GM12872 (cell line): ENCODE results near the gene SEC11C.

Experiments
- TF ChIP-seq, protein P1 (sequence below): IDR thresholded peaks from 3 replicates; pipeline ENCODE4 v1.5.1; 2011; ENCODE audit warnings: low read depth, mild to moderate bottlenecking, low read length, moderate library complexity; ENCODE audit not compliant: insufficient read depth

Gene SEC11C

GRCh38 chr18:59114160-59114559, 25.5 kb upstream of the SEC11C start:
- TF ChIP-seq, protein P1, sequence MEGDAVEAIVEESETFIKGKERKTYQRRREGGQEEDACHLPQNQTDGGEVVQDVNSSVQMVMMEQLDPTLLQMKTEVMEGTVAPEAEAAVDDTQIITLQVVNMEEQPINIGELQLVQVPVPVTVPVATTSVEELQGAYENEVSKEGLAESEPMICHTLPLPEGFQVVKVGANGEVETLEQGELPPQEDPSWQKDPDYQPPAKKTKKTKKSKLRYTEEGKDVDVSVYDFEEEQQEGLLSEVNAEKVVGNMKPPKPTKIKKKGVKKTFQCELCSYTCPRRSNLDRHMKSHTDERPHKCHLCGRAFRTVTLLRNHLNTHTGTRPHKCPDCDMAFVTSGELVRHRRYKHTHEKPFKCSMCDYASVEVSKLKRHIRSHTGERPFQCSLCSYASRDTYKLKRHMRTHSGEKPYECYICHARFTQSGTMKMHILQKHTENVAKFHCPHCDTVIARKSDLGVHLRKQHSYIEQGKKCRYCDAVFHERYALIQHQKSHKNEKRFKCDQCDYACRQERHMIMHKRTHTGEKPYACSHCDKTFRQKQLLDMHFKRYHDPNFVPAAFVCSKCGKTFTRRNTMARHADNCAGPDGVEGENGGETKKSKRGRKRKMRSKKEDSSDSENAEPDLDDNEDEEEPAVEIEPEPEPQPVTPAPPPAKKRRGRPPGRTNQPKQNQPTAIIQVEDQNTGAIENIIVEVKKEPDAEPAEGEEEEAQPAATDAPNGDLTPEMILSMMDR: no peak

DNA sequence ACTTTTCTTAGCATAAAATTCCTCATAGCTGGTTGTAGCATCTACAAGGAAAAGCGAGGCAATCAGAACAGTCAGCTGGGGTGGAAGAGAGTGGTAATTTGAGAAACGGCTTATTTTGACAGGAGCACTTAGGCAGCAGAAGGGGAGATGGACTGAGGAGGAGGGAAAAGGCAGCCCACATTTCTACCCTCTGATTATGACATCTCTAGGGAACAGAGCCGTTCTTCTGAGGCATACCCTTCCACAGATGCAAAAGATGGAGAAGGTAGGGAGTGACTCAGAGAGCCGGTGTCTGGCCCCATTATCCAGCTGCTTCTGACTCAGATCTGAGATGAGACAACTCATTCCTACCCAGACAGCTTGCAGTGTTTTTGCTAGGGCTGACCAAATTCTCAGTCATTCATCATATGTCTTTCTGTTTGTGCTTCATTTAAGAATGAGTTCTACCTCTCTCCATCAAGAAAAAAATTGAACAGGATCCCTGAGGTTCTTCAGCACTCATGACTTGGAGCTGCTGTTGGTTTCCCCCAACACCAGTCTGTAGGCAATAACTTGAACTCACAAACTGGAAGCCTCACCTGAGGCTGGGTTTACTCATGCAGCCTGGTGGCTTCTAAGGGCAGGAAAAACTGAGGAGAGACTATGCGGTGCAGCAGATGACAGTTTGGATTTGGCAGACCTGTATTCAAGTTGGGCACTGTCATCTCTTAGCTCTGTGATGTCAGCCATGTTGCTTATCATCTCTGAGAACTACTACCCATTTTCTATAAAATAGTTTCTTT, 15.9 kb upstream of the SEC11C start:
- TF ChIP-seq, protein P1: no peak

DNA sequence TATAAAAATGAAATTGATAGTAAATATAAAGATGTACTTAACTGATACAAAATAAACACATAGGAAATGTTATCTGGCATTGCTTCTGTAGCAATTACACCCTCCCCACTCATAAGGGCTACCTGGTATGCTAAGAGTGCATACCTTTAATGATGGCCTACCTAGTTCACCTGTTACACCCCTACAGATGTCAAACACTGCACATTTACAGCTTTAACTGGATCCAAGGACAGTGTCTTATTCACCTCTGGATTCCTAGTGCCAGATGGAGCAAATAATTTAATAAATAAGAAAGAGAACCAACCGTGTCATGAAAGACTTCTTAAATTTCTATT, 15.3 kb upstream of the SEC11C start:
- TF ChIP-seq, protein P1: no peak

GRCh38 chr18:59127047-59127446, 12.6 kb upstream of the SEC11C start:
- TF ChIP-seq, protein P1: no peak

DNA sequence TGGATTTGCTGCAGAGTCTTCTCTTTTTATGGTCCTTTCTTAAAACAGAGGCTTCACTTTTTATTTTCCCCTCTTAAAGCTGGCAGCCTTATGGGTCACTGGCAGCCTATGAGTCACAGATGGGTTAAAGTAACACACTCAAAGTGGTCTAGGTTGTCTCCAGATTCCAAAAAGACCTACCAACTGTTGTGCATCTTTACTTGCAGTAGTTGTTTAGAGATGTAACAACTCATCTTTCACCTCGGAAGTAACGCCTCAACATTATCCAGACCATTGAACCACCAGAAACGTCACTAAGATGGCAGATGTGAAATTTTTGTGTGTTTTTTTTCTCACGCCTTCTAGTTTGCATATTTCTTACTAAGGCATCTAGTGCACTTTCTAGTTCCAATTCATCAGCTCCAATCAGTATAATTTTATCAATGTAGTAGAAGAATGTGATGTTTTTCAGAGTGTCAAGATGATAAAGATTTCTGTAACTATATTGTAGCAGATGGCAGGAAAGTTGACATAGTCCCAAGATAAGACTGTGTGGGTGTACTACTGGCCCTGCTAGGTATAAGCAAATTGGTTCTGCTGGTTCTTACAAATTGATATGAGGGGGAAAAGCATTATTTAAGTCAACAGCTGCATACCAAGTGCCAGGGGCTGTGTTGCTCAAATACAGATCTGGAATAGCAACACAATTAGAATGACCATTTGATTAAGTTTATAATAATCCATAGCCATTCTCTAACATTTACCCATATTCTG, 9.6 kb upstream of the SEC11C start:
- TF ChIP-seq, protein P1: no peak

GRCh38 chr18:59132810-59133465, 6.7 kb upstream of the SEC11C start:
- TF ChIP-seq, protein P1: no peak

DNA sequence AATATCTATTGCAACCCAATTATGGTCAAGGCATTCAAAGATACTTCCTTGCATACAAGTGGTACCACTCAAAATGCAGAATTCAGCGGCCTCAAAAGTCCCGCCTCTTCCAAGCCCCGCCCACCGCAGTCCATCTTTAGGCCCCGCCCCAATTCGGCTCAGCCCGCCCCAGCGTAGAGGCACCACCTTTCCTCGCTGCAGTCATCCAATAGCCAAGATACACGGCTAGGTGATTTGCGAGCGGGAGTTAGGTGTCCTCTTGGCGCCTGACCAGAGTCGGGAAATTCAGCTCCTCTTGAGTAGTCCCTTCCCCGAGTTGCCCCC, 431 bp upstream of the SEC11C start:
- TF ChIP-seq, protein P1: no peak
